Tibial nerve (tissue), 4 donors: Measurements from ENCODE around the gene ASTN2. TPM values are rescaled to one million over a fixed set of nuclear protein-coding genes. Genes with fewer than 3 reads are reported as not detected.

Experiments used
- DNase-seq, 2 donors: peaks; one replicate each; pipeline ENCODE4 v3.0.0-alpha.2; 2019; ENCODE audit warnings: low spot score in 2 of 2
- H3K27ac ChIP-seq, 4 donors: fragments of 200-600 bp; sonication (generic) in 3 of 4; one replicate each; pipeline ENCODE4 v1.5.1; 2017 to 2019; ENCODE audit warnings: mild to moderate bottlenecking in 1 of 4
- H3K27me3 ChIP-seq, 2 donors: fragments of 200-600 bp; sonication (generic) in 1 of 2; one replicate each; pipeline versions ENCODE4 v1.5.1 to v1.6.0; 2017 to 2019
- H3K36me3 ChIP-seq, 3 donors: fragments of 200-600 bp; sonication (generic); one replicate each; pipeline ENCODE4 v1.5.1; 2018 to 2019
- H3K4me1 ChIP-seq, 4 donors: fragments of 200-600 bp; sonication (generic) in 3 of 4; one replicate each; pipeline ENCODE4 v1.5.1; 2017 to 2019
- H3K4me3 ChIP-seq, 4 donors: fragments of 200-600 bp; sonication (generic) in 3 of 4; one replicate each; pipeline ENCODE4 v1.5.1; 2017 to 2019; ENCODE audit warnings: mild to moderate bottlenecking in 1 of 4, moderate library complexity in 1 of 4
- H3K9me3 ChIP-seq, 4 donors: fragments of 200-600 bp; sonication (generic) in 3 of 4; one replicate each; pipeline ENCODE4 v1.5.1; 2017 to 2019
- CTCF ChIP-seq, 5 experiments: fragments of 200-600 bp in 3 of 5; fragments of 450-650 bp in 2 of 5; sonication (generic) in 3 of 5; IDR thresholded peaks; one replicate each; pipeline ENCODE4 v1.5.1; 2016 to 2019; ENCODE audit warnings: antibody characterized with exemption in 5 of 5, mild to moderate bottlenecking in 3 of 5, moderate library complexity in 2 of 5
- EP300 ChIP-seq, 2 donors: sonication (generic); formaldehyde crosslinking; IDR thresholded peaks; one replicate each; pipeline ENCODE4 v1.6.1; 2017; ENCODE audit warnings: antibody characterized with exemption in 2 of 2, mild to moderate bottlenecking in 1 of 2
- POLR2A ChIP-seq, 2 donors: fragments of 450-650 bp; IDR thresholded peaks; one replicate each; pipeline ENCODE4 v1.6.1; 2017; ENCODE audit warnings: antibody characterized with exemption in 2 of 2, mild to moderate bottlenecking in 2 of 2, moderate library complexity in 2 of 2
- WGBS, 2 donors: methylation state at CpG; one replicate each; pipeline ENCODE4 v1.1.5; 2018; 5-methylcytosine and 5-hydroxymethylcytosine counted together
- total RNA-seq, 4 donors: library from RNA; depleted of rRNA; stranded (reverse); fragments of >200 nt; gene quantifications; one replicate each; pipeline ENCODE4 v1.1.0, GENCODE V29; 2016

ASTN2 gene
- total RNA-seq, 4 donors from 2014 or later, result 9.0 to 14.9 (median 12.3) TPM

GRCh38 chr9:116395699-116396037 lies 1019.2 kb downstream of the ASTN2 start:
- no peak for TF ChIP-seq CTCF (IDR thresholded peaks at IDR 0.05)
- no peak for TF ChIP-seq EP300 (IDR thresholded peaks at IDR 0.05)
- no peak for TF ChIP-seq POLR2A (IDR thresholded peaks at IDR 0.05)
- WGBS, 2 donors, result 77 to 79% methylated on average over 3 of the region's 3 CpGs
- H3K27me3 ChIP-seq, result no peaks in the 10 kb centered on the region
- no peaks in the 10 kb centered on the region for H3K4me1 ChIP-seq
- DNase-seq, result no peak
- no peak overlapping the region for H3K4me3 ChIP-seq
- no peaks in the 10 kb centered on the region for H3K9me3 ChIP-seq
- H3K36me3 ChIP-seq, result peaks cover 0 to 33% (median 0%) of the 10 kb centered on the region in 3 donors
- H3K27ac ChIP-seq, result no peak overlapping the region

GRCh38 chr9:116394894-116395698 lies 1019.8 kb downstream of the ASTN2 start:
- Histone ChIP-seq H3K27me3 (no peaks in the 10 kb centered on the region), H3K4me1 (no peaks in the 10 kb centered on the region), H3K4me3 (no peak overlapping the region), H3K36me3 (peaks cover 0 to 33% (median 0%) of the 10 kb centered on the region in 3 donors), H3K9me3 (no peaks in the 10 kb centered on the region), H3K27ac (no peak overlapping the region)
- no peak for DNase-seq
- WGBS, 2 donors, result 81 to 88% methylated on average over 5 of the region's 5 CpGs
- TF ChIP-seq POLR2A (IDR thresholded peaks at IDR 0.05), result no peak

- Histone ChIP-seq H3K4me3 (no peak overlapping the region), H3K27ac (no peak overlapping the region), H3K4me1 (no peaks in the 10 kb centered on the region), H3K36me3 (peaks cover 0 to 33% (median 0%) of the 10 kb centered on the region in 3 donors), H3K27me3 (no peaks in the 10 kb centered on the region), H3K9me3 (no peaks in the 10 kb centered on the region)
- no peak for DNase-seq
- WGBS, 2 donors, result 84 to 91% methylated on average over 6 of the region's 6 CpGs
- TF ChIP-seq POLR2A (IDR thresholded peaks at IDR 0.05), result no peak
- no peak for TF ChIP-seq CTCF (IDR thresholded peaks at IDR 0.05)
- no peak for TF ChIP-seq EP300 (IDR thresholded peaks at IDR 0.05)
Measured at GRCh38 chr9:116394070-116394469, 1020.8 kb downstream of the ASTN2 start.

- DNase-seq, result no peak
- Histone ChIP-seq H3K27ac (no peak overlapping the region), H3K36me3 (peaks cover 0 to 33% (median 0%) of the 10 kb centered on the region in 3 donors), H3K9me3 (no peaks in the 10 kb centered on the region), H3K4me3 (no peak overlapping the region), H3K27me3 (no peaks in the 10 kb centered on the region), H3K4me1 (no peaks in the 10 kb centered on the region)
- no peak for TF ChIP-seq CTCF (IDR thresholded peaks at IDR 0.05)
- TF ChIP-seq POLR2A (IDR thresholded peaks at IDR 0.05), result no peak
- TF ChIP-seq EP300 (IDR thresholded peaks at IDR 0.05), result no peak
- 85 to 100% methylated on average over 1 of the region's 1 CpG for WGBS, 2 donors
Measured at GRCh38 chr9:116393198-116393597, 1021.7 kb downstream of the ASTN2 start.

- no peak overlapping the region for H3K27ac ChIP-seq
- H3K4me3 ChIP-seq, result no peak overlapping the region
- WGBS, 2 donors, result 69 to 90% methylated on average over 2 to 3 of the region's 4 CpGs
- H3K4me1 ChIP-seq, result no peaks in the 10 kb centered on the region
- no peak for DNase-seq
- no peaks in the 10 kb centered on the region for H3K27me3 ChIP-seq
- TF ChIP-seq CTCF (IDR thresholded peaks at IDR 0.05), result no peak
- no peak for TF ChIP-seq EP300 (IDR thresholded peaks at IDR 0.05)
- TF ChIP-seq POLR2A (IDR thresholded peaks at IDR 0.05), result no peak
- H3K9me3 ChIP-seq, result no peaks in the 10 kb centered on the region
- H3K36me3 ChIP-seq, result peaks cover 0 to 16% (median 0%) of the 10 kb centered on the region in 3 donors
Measured at GRCh38 chr9:116391306-116391900, 1023.5 kb downstream of the ASTN2 start.
